ENCODE data around the gene ATRIP. TPM values are rescaled to one million over a fixed set of nuclear protein-coding genes. Genes with fewer than 3 reads are reported as not detected.

ATRIP gene
- polyA plus RNA-seq, 1 of the 3 experiments (the other 2 are of a cell fraction), result 5.6 TPM

DNA sequence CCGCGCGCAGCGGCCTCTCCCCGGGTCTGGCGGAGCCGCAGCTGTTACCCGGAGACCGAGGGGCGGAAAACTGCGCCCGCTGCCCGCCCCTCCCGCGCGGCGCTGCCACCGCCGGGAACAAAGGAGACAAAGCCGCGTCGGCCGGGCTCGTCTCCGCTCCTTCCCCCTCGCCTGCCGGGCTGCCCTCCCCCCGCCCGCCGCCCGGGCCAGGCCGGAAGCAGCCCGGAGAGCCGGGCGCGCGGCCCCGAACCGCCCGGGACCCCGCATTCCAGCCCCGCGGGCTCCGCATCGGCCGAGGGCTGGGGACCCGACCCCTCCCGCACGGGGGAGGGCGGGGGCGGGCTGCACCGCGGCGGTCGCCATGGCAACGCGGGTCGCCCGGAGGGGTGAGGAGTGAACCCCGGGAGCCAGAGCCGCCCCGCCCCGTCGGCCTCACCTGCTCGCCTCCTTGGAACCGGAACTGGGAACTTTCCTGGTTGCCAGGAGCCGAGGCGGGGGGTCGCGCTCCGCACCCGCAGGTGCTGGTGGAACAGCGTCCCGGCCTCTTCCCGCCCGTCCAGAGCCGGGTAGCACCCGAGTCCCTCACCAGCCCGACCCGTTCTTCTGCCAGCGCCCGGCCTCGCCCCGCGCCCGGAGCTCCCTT, 17.1 kb upstream of the ATRIP start:
- H3K9ac ChIP-seq, result peak overlapping the region; percentile 84
- DNase-seq, result peak; percentile 93
- TF ChIP-seq CHD2 (IDR thresholded peaks at IDR 0.05; ENCODE audit: low read length, partially characterized antibody) (no peak), ELF1 (IDR thresholded peaks at IDR 0.05) (no peak), TEAD4 (IDR thresholded peaks at IDR 0.05; ENCODE audit: borderline replicate concordance, insufficient read depth) (no peak), POLR2AphosphoS5 (IDR thresholded peaks at IDR 0.05; ENCODE audit: low read depth, low read length) (no peak; the same call in 1 of the 2 replicates), NFIC (IDR thresholded peaks at IDR 0.05; ENCODE audit: borderline replicate concordance) (no peak), YY1 (IDR thresholded peaks at IDR 0.05; ENCODE audit: low read depth) (no peak), FOSL2 (IDR thresholded peaks at IDR 0.05; ENCODE audit: borderline replicate concordance, low read depth) (no peak), RCOR1 (IDR thresholded peaks at IDR 0.05; ENCODE audit: low read length) (no peak)
- TF ChIP-seq, protein P1, sequence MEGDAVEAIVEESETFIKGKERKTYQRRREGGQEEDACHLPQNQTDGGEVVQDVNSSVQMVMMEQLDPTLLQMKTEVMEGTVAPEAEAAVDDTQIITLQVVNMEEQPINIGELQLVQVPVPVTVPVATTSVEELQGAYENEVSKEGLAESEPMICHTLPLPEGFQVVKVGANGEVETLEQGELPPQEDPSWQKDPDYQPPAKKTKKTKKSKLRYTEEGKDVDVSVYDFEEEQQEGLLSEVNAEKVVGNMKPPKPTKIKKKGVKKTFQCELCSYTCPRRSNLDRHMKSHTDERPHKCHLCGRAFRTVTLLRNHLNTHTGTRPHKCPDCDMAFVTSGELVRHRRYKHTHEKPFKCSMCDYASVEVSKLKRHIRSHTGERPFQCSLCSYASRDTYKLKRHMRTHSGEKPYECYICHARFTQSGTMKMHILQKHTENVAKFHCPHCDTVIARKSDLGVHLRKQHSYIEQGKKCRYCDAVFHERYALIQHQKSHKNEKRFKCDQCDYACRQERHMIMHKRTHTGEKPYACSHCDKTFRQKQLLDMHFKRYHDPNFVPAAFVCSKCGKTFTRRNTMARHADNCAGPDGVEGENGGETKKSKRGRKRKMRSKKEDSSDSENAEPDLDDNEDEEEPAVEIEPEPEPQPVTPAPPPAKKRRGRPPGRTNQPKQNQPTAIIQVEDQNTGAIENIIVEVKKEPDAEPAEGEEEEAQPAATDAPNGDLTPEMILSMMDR (IDR thresholded peaks at IDR 0.05), result no peak
- TF ChIP-seq, protein P2, sequence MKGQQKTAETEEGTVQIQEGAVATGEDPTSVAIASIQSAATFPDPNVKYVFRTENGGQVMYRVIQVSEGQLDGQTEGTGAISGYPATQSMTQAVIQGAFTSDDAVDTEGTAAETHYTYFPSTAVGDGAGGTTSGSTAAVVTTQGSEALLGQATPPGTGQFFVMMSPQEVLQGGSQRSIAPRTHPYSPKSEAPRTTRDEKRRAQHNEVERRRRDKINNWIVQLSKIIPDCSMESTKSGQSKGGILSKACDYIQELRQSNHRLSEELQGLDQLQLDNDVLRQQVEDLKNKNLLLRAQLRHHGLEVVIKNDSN (IDR thresholded peaks at IDR 0.05; ENCODE audit: borderline replicate concordance, low read depth), result no peak
- TF ChIP-seq, protein P3, sequence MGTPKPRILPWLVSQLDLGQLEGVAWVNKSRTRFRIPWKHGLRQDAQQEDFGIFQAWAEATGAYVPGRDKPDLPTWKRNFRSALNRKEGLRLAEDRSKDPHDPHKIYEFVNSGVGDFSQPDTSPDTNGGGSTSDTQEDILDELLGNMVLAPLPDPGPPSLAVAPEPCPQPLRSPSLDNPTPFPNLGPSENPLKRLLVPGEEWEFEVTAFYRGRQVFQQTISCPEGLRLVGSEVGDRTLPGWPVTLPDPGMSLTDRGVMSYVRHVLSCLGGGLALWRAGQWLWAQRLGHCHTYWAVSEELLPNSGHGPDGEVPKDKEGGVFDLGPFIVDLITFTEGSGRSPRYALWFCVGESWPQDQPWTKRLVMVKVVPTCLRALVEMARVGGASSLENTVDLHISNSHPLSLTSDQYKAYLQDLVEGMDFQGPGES (IDR thresholded peaks at IDR 0.05; ENCODE audit: low read depth, low read length), result no peak
- TF ChIP-seq, protein P4, sequence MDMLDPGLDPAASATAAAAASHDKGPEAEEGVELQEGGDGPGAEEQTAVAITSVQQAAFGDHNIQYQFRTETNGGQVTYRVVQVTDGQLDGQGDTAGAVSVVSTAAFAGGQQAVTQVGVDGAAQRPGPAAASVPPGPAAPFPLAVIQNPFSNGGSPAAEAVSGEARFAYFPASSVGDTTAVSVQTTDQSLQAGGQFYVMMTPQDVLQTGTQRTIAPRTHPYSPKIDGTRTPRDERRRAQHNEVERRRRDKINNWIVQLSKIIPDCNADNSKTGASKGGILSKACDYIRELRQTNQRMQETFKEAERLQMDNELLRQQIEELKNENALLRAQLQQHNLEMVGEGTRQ (IDR thresholded peaks at IDR 0.05; ENCODE audit: borderline replicate concordance, low read depth, low read length), result no peak

More for the DNA sequence above, 17.1 kb upstream of the ATRIP start:
- peaks cover 41% of the 10 kb centered on the region for H3K79me2 ChIP-seq (ENCODE audit: insufficient read depth)
- WGBS (ENCODE audit: low lambda C conversion rate), result 4% methylated on average over 12 of the region's 86 CpGs
- ChIA-PET CTCF (interaction anchor here (0.9 to 13.2 kb wide), 7 partner anchors 10 to 235 kb away, joined by 3 to 399 read pairs (median 6); partner anchors contain the start of genes CCDC51 and TMA7), POLR2A (interaction anchor here (0.8 to 1.7 kb wide), 5 partner anchors 10 to 179 kb away, joined by 3 to 11 read pairs (median 4); partner anchors contain the start of genes CCDC51 and TMA7)
- no peaks in the 10 kb centered on the region for H3F3A ChIP-seq (replicated peaks; ENCODE audit: insufficient read depth)
- no peaks in the 10 kb centered on the region for H3K9me2 ChIP-seq
- peak overlapping the region; percentile 54 to 89; a peak in 3 of 4 replicates for H3K27ac ChIP-seq (ENCODE audit: low read depth in 2 of 2, low read length in 1 of 2)
- no peaks in the 10 kb centered on the region for H3K27me3 ChIP-seq (ENCODE audit: insufficient read depth)
- H4K20me1 ChIP-seq (ENCODE audit: insufficient read depth), result no peaks in the 10 kb centered on the region
- H3K9me3 ChIP-seq, result no peaks in the 10 kb centered on the region
- peaks cover 4 to 22% of the 10 kb centered on the region in 2 experiments for H3K36me3 ChIP-seq (replicated peaks in 1 of 2; ENCODE audit: control insufficient read depth in 1 of 2, insufficient read depth in 2 of 2, low read length in 1 of 2)
- H3K4me2 ChIP-seq, result peak overlapping the region; percentile 99
- H2AFZ ChIP-seq (ENCODE audit: low read depth), result peak overlapping the region; percentile 63; the same call in 1 of the 2 replicates
- H3K4me1 ChIP-seq (ENCODE audit: control insufficient read depth in 1 of 2, insufficient read depth in 2 of 2, low read depth in 1 of 2, low read length in 1 of 2), result peaks cover 7 to 49% of the 10 kb centered on the region in 2 experiments; a peak in 2 of 4 replicates
- H3K4me3 ChIP-seq (ENCODE audit: low read depth in 2 of 2, low read length in 1 of 2), result peak overlapping the region; percentile 73 to 79
